ENCODE measurements around the gene SVEP1.

The SVEP1 gene

GRCh38 chr9:110578575-110579033 is 937 bp downstream of the SVEP1 start:
- no peak for TF ChIP-seq CTCF (conservative IDR thresholded peaks at IDR 0.05)
- no peak for TF ChIP-seq ZFX (IDR thresholded peaks at IDR 0.05)
- H3K27ac ChIP-seq: no peak overlapping the region

- no peak overlapping the region for H3K27ac ChIP-seq
- no peak for TF ChIP-seq CTCF (conservative IDR thresholded peaks at IDR 0.05)
- no peak for TF ChIP-seq ZFX (IDR thresholded peaks at IDR 0.05)
These were observed 3.6 kb downstream of the SVEP1 start for GRCh38 chr9:110575945-110576344.

- no peak for TF ChIP-seq ZFX (IDR thresholded peaks at IDR 0.05)
- TF ChIP-seq CTCF (conservative IDR thresholded peaks at IDR 0.05): no peak
- H3K27ac ChIP-seq: no peak overlapping the region
These were observed 4.4 kb downstream of the SVEP1 start for GRCh38 chr9:110575169-110575568.

- no peak overlapping the region for H3K27ac ChIP-seq
- TF ChIP-seq ZFX (IDR thresholded peaks at IDR 0.05) (no peak), CTCF (conservative IDR thresholded peaks at IDR 0.05) (no peak)
These were observed 6.2 kb downstream of the SVEP1 start for GRCh38 chr9:110573305-110573704.

GRCh38 chr9:110571801-110572483 is 7.6 kb downstream of the SVEP1 start:
- TF ChIP-seq ZFX (IDR thresholded peaks at IDR 0.05): no peak
- no peak for TF ChIP-seq CTCF (conservative IDR thresholded peaks at IDR 0.05)
- H3K27ac ChIP-seq: no peak overlapping the region

GRCh38 chr9:110566156-110566555 is 13.4 kb downstream of the SVEP1 start:
- H3K27ac ChIP-seq: no peak overlapping the region
- TF ChIP-seq ZFX (IDR thresholded peaks at IDR 0.05) (no peak), CTCF (conservative IDR thresholded peaks at IDR 0.05) (no peak)

- no peak overlapping the region for H3K27ac ChIP-seq
- TF ChIP-seq ZFX (IDR thresholded peaks at IDR 0.05) (no peak), CTCF (conservative IDR thresholded peaks at IDR 0.05) (no peak)
These were observed 17.7 kb downstream of the SVEP1 start for GRCh38 chr9:110561826-110562225.
